ENCODE measurements around the gene AMZ2.
"Not testable (repeated sequence)": the region's sequence is repeated elsewhere in the genome, so short reads cannot be mapped to it uniquely, and the experiment has no call there.

Gene AMZ2

GRCh38 chr17:68255731-68256538 is 8.1 kb downstream of the AMZ2 start:
- no peak overlapping the region for H3K4me3 Mint-ChIP-seq
- H3K27me3 Mint-ChIP-seq, result no peaks in the 10 kb centered on the region
- H3K9me3 Mint-ChIP-seq, result peaks cover 2% of the 10 kb centered on the region
- H3K27ac Mint-ChIP-seq, result peak overlapping the region; percentile 94
- H3K36me3 Mint-ChIP-seq (ENCODE audit: low read depth), result peaks cover 72% of the 10 kb centered on the region
- H3K4me1 Mint-ChIP-seq (ENCODE audit: low read depth), result peaks cover 86% of the 10 kb centered on the region
- DNase-seq, result no peak

- not testable (repeated sequence) for H3K27me3 Mint-ChIP-seq, H3K4me3 Mint-ChIP-seq, H3K9me3 Mint-ChIP-seq, DNase-seq
- Mint-ChIP-seq H3K36me3 (ENCODE audit: low read depth) (peaks cover 64% of the 10 kb centered on the region), H3K4me1 (ENCODE audit: low read depth) (peaks cover 85% of the 10 kb centered on the region), H3K27ac (peak overlapping the region; percentile 94)
Measured at GRCh38 chr17:68256701-68257100, 8.9 kb downstream of the AMZ2 start.

- H3K36me3 Mint-ChIP-seq (ENCODE audit: low read depth), result peaks cover 52% of the 10 kb centered on the region
- H3K9me3 Mint-ChIP-seq, result peaks cover 2% of the 10 kb centered on the region
- peak overlapping the region; percentile 94 for H3K27ac Mint-ChIP-seq
- peaks cover 82% of the 10 kb centered on the region for H3K4me1 Mint-ChIP-seq (ENCODE audit: low read depth)
- no peak for DNase-seq
- no peaks in the 10 kb centered on the region for H3K27me3 Mint-ChIP-seq
- H3K4me3 Mint-ChIP-seq, result peak overlapping the region; percentile 41
Measured at GRCh38 chr17:68257934-68258333, 10.1 kb downstream of the AMZ2 start.

- H3K36me3 Mint-ChIP-seq (ENCODE audit: low read depth), result peaks cover 40% of the 10 kb centered on the region
- H3K4me1 Mint-ChIP-seq (ENCODE audit: low read depth), result peaks cover 73% of the 10 kb centered on the region
- H3K4me3 Mint-ChIP-seq, result peak overlapping the region; percentile 73
- peak overlapping the region; percentile 92 for H3K27ac Mint-ChIP-seq
- H3K27me3 Mint-ChIP-seq, H3K9me3 Mint-ChIP-seq: not testable (repeated sequence)
- DNase-seq, result peak; percentile 79
Measured at GRCh38 chr17:68258890-68259647, 11.2 kb downstream of the AMZ2 start.

GRCh38 chr17:68259648-68259951 is 11.8 kb downstream of the AMZ2 start:
- DNase-seq, H3K27me3 Mint-ChIP-seq, H3K9me3 Mint-ChIP-seq: not testable (repeated sequence)
- Mint-ChIP-seq H3K27ac (peak overlapping the region; percentile 86), H3K36me3 (ENCODE audit: low read depth) (peaks cover 35% of the 10 kb centered on the region), H3K4me1 (ENCODE audit: low read depth) (peaks cover 68% of the 10 kb centered on the region), H3K4me3 (peak overlapping the region; percentile 73)

- Mint-ChIP-seq H3K36me3 (ENCODE audit: low read depth) (peaks cover 29% of the 10 kb centered on the region), H3K4me3 (peak overlapping the region; percentile 73), H3K4me1 (ENCODE audit: low read depth) (peaks cover 62% of the 10 kb centered on the region), H3K27me3 (no peaks in the 10 kb centered on the region), H3K27ac (peak overlapping the region; percentile 86), H3K9me3 (peaks cover 2% of the 10 kb centered on the region)
- DNase-seq, result no peak
Measured at GRCh38 chr17:68260051-68260762, 12.4 kb downstream of the AMZ2 start.

GRCh38 chr17:68262467-68262866 is 14.6 kb downstream of the AMZ2 start:
- not testable (repeated sequence) for H3K27ac Mint-ChIP-seq, H3K27me3 Mint-ChIP-seq, H3K9me3 Mint-ChIP-seq, H3K4me3 Mint-ChIP-seq, DNase-seq
- peaks cover 19% of the 10 kb centered on the region for H3K36me3 Mint-ChIP-seq (ENCODE audit: low read depth)
- H3K4me1 Mint-ChIP-seq (ENCODE audit: low read depth), result peaks cover 43% of the 10 kb centered on the region

- H3K4me1 Mint-ChIP-seq (ENCODE audit: low read depth), result peaks cover 38% of the 10 kb centered on the region
- H3K27ac Mint-ChIP-seq, result not testable (repeated sequence)
Measured at GRCh38 chr17:68263101-68263681, 15.3 kb downstream of the AMZ2 start.

GRCh38 chr17:68265833-68266232 is 18.0 kb downstream of the AMZ2 start:
- Mint-ChIP-seq H3K36me3 (ENCODE audit: low read depth) (peaks cover 35% of the 10 kb centered on the region), H3K4me1 (ENCODE audit: low read depth) (peaks cover 18% of the 10 kb centered on the region)
- not testable (repeated sequence) for H3K9me3 Mint-ChIP-seq, H3K4me3 Mint-ChIP-seq, H3K27me3 Mint-ChIP-seq, H3K27ac Mint-ChIP-seq, DNase-seq

More at GRCh38 chr17:68263101-68263681, 15.3 kb downstream of the AMZ2 start:
- DNase-seq, H3K9me3 Mint-ChIP-seq, H3K4me3 Mint-ChIP-seq, H3K27me3 Mint-ChIP-seq: not testable (repeated sequence)
- peaks cover 18% of the 10 kb centered on the region for H3K36me3 Mint-ChIP-seq (ENCODE audit: low read depth)

- Mint-ChIP-seq H3K9me3 (no peaks in the 10 kb centered on the region), H3K27me3 (no peaks in the 10 kb centered on the region), H3K36me3 (ENCODE audit: low read depth) (peaks cover 69% of the 10 kb centered on the region), H3K4me3 (no peak overlapping the region), H3K27ac (no peak overlapping the region), H3K4me1 (ENCODE audit: low read depth) (peaks cover 2% of the 10 kb centered on the region)
- no peak for DNase-seq
Measured at GRCh38 chr17:68273722-68274121, 25.9 kb downstream of the AMZ2 start.

GRCh38 chr17:68276339-68276738 is 28.5 kb downstream of the AMZ2 start:
- H3K36me3 Mint-ChIP-seq (ENCODE audit: low read depth), result peaks cover 70% of the 10 kb centered on the region
- H3K4me3 Mint-ChIP-seq; H3K27ac Mint-ChIP-seq; DNase-seq; H3K4me1 Mint-ChIP-seq (ENCODE audit: low read depth); H3K27me3 Mint-ChIP-seq; H3K9me3 Mint-ChIP-seq: not testable (repeated sequence)

GRCh38 chr17:68277807-68278206 is 30.0 kb downstream of the AMZ2 start:
- Mint-ChIP-seq H3K4me1 (ENCODE audit: low read depth) (peaks cover 6% of the 10 kb centered on the region), H3K36me3 (ENCODE audit: low read depth) (peaks cover 65% of the 10 kb centered on the region), H3K9me3 (no peaks in the 10 kb centered on the region), H3K27me3 (no peaks in the 10 kb centered on the region), H3K27ac (no peak overlapping the region), H3K4me3 (no peak overlapping the region)
- DNase-seq, result no peak

GRCh38 chr17:68281965-68282364 is 34.1 kb downstream of the AMZ2 start:
- peaks cover 43% of the 10 kb centered on the region for H3K36me3 Mint-ChIP-seq (ENCODE audit: low read depth)
- not testable (repeated sequence) for H3K27me3 Mint-ChIP-seq; DNase-seq; H3K9me3 Mint-ChIP-seq; H3K4me3 Mint-ChIP-seq; H3K4me1 Mint-ChIP-seq (ENCODE audit: low read depth); H3K27ac Mint-ChIP-seq

- peak overlapping the region; percentile 64 for H3K27ac Mint-ChIP-seq
- DNase-seq, result no peak
- peaks cover 46% of the 10 kb centered on the region for H3K4me1 Mint-ChIP-seq (ENCODE audit: low read depth)
- no peak overlapping the region for H3K4me3 Mint-ChIP-seq
- peaks cover 17% of the 10 kb centered on the region for H3K36me3 Mint-ChIP-seq (ENCODE audit: low read depth)
- no peaks in the 10 kb centered on the region for H3K9me3 Mint-ChIP-seq
- H3K27me3 Mint-ChIP-seq, result no peaks in the 10 kb centered on the region
Measured at GRCh38 chr17:68288375-68288774, 40.5 kb downstream of the AMZ2 start.

Data from activated T-cell treated with anti-CD3 and anti-CD28 coated beads, Interleukin-2, amount 50 U/mL, for 24 hours (primary cell).